ENCODE data around the gene INTS11.

The INTS11 gene

GRCh38 chr1:1335792-1336248 is 11.4 kb upstream of the INTS11 start:
- no peak for TF ChIP-seq CTCF (IDR thresholded peaks at IDR 0.05; ENCODE audit: insufficient read depth, missing control alignments)
- DNase-seq (ENCODE audit: insufficient read length, low spot score) (no peak), FAIRE-seq (no peak)

GRCh38 chr1:1335283-1335682 is 10.8 kb upstream of the INTS11 start:
- DNase-seq (ENCODE audit: insufficient read length, low spot score) (no peak), FAIRE-seq (no peak)
- no peak for TF ChIP-seq CTCF (IDR thresholded peaks at IDR 0.05; ENCODE audit: insufficient read depth, missing control alignments)

GRCh38 chr1:1334835-1335234 is 10.4 kb upstream of the INTS11 start:
- FAIRE-seq: no peak
- no peak for DNase-seq (ENCODE audit: insufficient read length, low spot score)
- TF ChIP-seq CTCF (IDR thresholded peaks at IDR 0.05; ENCODE audit: insufficient read depth, missing control alignments): no peak

- no peak for FAIRE-seq
- DNase-seq (ENCODE audit: insufficient read length, low spot score): no peak
- TF ChIP-seq CTCF (IDR thresholded peaks at IDR 0.05; ENCODE audit: insufficient read depth, missing control alignments): no peak
Observed at GRCh38 chr1:1333551-1334241, 9.2 kb upstream of the INTS11 start.

- DNase-seq (ENCODE audit: insufficient read length, low spot score): no peak
- TF ChIP-seq CTCF (IDR thresholded peaks at IDR 0.05; ENCODE audit: insufficient read depth, missing control alignments): no peak
- no peak for FAIRE-seq
Observed at GRCh38 chr1:1332774-1333480, 8.5 kb upstream of the INTS11 start.

GRCh38 chr1:1332031-1332755 is 7.7 kb upstream of the INTS11 start:
- TF ChIP-seq CTCF (IDR thresholded peaks at IDR 0.05; ENCODE audit: insufficient read depth, missing control alignments): no peak
- no peak for FAIRE-seq

More at GRCh38 chr1:1332031-1332755, 7.7 kb upstream of the INTS11 start:
- DNase-seq (ENCODE audit: insufficient read length, low spot score): no peak
